ENCODE measurements around the gene USP11.

The USP11 gene

DNA sequence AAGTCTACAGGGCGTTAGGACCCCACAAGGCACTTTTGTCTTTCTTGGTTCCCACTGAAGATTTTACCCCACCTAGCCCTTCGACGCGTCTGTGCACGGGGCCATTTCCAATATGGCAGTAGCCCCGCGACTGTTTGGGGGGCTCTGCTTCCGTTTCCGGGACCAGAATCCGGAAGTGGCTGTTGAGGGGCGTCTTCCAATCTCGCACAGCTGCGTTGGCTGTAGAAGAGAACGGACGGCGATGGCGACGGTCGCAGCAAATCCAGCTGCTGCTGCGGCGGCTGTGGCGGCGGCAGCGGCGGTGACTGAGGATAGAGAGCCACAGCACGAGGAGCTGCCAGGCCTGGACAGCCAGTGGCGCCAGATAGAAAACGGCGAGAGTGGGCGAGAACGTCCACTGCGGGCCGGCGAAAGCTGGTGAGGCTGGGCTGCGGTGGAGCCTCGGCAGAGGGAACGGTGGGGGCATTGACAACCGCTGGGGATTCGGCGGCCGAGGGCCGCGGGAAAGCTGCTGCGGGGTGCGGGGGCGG, at the start of gene USP11:
TSS of gene USP11 (plus strand) at position 207 of the 530 bp plus-strand sequence. CDS start at position 242, 35 bp downstream.
- DNase-seq (ENCODE audit: low read depth), result no peak

DNA sequence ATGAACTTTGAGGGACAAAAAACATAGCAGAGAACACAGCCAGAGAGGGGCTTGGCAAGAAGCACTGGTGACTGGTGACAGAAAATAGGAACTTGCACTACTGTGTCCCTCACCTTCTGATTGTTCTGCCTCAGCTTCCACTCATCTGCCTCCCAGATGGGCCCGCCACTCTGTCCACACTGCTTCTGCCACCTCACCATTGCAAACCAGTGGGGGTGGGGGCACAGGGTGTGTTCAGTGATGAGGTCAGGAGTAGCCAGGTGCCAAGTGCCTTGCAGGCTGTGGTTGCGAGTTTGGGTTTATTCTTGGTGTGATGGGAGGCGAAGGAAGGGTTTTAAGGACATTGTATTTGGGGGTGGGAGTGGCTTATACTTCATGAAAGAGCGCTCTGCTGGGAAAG, 48.3 kb upstream of the USP11 start:
- no peak for DNase-seq (ENCODE audit: low read depth)

DNA sequence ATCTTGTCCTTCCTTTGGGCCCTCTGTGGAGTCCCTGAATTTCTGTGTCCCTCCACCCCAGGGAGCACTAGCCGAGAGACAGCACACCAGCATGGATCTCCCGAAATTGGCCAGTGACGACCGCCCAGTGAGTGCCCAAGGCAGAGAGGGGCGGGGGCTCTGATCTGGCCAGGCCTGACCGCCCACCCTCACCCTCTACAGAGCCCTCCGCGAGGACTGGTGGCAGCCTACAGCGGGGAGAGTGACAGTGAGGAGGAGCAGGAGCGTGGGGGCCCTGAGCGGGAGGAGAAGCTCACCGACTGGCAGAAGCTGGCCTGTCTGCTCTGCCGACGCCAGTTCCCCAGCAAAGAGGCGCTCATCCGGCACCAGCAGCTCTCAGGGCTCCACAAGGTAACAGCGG, 47.6 kb upstream of the USP11 start:
- no peak for DNase-seq (ENCODE audit: low read depth)

DNA sequence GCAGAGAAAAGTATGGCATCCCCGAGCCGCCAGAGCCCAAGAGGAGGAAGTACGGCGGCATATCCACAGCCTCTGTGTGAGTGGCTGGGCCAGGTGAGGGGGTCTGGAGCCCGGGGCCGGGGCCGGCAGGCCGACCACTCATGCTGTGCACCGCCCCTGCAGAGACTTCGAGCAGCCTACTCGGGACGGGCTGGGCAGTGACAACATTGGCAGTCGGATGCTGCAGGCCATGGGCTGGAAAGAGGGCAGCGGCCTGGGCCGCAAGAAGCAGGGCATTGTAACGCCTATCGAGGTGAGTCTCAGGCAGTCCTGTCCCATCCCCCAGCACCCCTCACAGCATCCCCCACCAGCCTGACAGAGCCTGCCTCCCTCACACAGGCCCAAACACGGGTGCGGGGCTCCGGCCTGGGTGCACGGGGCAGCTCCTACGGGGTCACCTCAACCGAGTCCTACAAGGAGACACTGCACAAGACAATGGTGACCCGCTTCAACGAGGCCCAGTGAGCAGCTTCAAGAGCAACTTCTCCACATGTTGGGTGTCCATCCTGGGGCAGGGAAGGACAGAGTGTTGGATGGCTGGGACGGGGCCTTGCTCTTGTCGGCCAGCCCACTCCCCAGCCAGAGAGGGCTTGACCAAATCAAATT, 46.6 kb upstream of the USP11 start:
- DNase-seq (ENCODE audit: low read depth), result no peak

DNA sequence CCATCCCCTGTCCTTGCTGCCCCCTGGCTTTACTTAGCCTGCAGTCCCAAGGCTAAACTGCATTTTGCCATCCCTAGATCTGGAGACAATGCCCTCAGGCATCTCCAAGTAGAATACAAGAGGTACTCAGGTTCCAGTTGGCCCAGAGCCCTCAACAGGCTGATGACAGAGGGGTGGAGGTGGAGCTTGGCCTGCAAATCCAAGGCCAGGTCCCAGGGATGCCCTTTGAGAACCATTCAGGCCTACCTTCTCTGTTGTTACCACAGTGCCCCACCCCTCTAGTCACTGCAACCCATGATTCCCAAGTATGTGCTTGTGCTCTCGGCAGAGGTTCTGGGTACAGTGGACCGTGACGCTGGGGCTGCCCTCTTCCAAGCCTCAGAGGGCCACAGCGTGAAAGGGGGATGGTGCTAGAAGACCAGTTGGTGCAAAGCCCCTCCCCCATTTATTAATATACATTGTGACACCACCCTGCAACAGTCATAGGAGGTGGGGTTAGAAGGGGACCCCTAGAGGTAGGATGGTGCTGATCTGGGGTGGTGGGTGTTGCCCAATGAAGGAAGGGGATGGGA, 45.6 kb upstream of the USP11 start:
- DNase-seq (ENCODE audit: low read depth), result no peak

DNA sequence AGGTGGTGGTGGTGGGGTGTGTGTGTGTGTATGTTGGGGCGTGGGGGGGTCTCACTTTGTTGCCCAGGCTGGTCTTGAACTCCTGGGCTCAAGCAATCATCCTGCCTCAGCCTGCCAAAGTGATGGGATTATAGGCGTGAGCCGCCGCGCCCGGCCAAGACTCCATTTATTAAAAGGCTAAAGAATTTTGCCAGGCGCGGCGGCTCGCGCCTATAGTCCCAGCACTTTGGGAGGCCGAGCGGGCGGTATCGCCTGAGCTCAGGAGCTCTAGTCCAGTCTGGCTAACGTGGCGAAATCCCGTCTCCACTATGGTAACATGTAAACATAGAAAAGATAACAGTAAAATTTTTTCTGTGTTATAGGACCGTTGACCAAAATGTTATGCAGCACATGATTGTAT, 42.9 kb upstream of the USP11 start:
- no peak for DNase-seq (ENCODE audit: low read depth)

DNA sequence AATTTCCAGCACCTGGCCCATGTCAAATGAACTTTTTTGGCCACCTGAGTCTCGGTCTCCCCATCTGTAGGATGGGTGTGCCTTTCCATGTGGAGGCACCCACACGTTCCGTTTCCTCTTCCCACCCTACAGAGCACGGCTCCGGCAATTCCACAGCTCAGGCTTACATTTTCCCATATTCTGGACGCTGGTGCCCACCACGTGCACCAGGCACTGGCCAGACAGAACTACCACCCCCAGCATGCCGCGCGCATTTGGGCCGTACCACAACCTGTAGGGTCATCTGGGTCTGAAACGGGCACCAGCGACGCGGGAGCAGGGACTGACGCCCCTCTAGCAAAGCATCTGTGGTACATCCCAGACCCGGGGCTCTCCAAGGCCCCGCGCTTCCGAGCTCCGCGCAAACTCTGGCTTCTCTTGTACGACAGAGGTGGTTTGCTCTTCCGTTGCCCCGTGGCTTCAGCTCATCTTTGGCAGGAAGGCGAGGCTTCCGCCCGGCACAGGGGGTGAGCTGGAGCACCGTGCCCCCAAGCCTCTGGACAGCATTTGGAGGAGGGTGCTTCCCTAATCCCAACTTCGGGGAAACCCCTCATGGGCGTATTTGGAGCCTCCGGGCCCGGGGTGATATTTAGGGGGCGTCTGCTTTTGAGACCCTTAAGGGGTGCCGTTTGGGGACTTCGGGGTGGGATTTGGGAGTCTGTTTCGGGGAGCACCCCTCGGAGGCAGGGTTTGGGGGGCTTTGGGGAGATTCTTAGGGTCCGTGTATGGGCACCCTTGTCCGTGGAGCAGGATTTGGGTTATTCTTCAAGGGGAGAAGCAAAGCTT, 42.2 kb upstream of the USP11 start:
- peak; percentile 57 for DNase-seq (ENCODE audit: low read depth)

DNA sequence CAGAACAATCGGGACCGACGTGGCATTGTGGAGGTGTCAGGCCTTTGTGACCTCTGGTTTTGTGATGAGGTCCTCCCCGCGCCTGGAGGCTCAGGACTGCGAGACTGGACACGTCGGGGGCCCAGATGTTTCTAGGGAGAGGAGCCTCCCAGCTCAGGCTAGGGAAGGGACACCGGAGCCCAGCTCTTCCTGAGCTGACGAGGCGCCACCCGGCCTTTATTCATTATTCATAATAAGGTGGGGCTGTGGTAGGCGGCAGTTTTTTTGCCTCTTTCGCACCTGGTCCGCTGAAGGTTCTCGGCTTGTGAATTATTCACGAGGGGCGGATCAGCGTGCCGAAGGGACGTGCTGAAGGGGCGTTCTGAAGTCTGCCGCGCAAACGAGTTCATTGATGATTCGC, 41.5 kb upstream of the USP11 start:
- DNase-seq (ENCODE audit: low read depth), result no peak

DNA sequence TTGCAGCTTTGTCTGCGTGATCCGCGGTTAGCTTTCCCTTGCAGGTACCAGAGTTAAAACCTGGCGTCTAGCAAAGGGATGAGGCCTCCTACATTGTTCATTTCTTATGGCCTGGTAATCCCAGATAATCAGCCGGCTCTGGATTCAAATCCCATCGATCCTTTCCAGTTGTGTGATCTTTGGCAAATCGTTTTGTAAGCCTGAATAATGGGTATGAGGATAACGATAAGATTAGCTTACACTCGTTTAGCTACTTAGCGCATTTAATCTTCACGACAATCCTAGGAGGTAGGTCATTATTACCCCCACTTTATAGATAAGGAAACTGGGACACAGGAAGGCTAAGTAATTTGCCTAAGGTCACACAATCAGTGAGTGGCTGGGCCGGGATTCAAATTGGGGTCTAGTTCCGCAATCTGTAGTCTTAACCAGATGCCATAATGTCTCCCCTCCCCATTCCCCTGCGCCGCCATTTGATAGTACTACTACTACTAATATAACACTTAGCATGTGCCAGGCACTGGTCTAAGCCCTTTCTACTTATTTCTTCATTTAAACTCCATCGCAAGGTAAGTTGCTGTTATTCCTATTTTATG, 40.9 kb upstream of the USP11 start:
- DNase-seq (ENCODE audit: low read depth), result no peak

DNA sequence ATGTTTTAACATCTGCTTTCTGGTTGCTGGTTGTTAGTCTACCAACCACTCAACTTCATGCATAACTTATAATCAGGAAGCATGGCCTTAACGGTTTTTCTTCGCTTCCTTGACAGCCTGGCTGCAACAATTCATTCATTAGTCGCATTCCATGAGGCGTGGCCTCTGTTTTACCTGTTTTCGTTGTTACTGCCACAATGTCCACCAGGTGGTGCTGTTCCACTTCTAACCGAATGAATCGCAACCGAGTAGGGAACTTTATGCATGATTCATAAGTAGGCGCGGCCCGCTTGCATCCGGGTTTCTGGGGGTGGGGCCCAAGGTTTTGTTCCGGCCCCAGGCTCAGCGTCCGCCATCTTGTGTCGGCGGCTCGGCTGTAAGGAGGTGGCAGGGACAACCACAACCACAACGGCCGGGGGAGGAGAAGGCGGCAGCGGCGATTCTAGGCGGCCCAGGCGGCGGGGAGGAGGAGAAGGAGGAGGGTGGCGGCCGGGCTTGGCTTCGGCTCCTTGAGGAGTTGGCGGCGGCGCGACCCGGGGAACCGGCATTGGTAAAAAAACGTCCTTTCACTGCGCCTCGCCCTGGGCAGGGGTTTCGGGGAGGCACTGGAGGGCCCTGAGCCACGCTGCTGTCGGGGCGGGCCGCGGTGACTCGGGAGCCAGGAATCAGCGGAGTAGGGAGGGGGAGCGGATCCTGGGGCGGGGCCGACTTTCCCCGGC, 39.2 kb upstream of the USP11 start, which contains the start of gene UBA1:
TSS of gene UBA1 (plus strand) at position 355 of the 719 bp plus-strand sequence. CDS start 4,974 bp downstream, outside the sequence.
- DNase-seq (ENCODE audit: low read depth), result peak; percentile 84

DNA sequence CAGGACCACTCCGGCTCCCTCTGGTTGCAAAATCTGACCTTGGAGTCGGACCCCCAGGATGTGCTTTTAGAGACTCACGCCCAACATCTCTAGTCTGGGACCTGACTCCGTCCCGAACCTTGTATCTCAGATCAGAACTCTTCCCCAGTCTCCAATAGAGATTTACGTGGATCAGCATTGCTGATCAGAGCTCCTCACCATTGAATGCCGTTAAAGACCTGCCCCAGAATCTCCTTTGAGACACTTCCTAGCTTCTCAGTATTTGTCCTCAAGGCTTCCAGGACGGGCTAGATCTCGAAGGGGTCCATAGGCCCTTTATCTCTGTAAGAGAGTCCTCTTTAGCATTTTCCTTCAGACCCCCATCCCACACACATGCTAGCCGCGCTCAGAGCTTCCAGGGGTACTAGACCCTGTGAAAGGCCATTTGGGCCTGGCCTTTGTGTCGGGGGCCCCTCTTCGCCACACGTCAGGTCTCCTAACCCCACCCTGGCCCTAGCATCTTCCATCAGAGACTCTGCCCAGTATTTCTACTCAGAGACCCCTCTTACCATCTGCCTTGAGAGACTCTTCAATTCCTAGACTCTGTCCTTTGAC, 38.5 kb upstream of the USP11 start:
- no peak for DNase-seq (ENCODE audit: low read depth)

DNA sequence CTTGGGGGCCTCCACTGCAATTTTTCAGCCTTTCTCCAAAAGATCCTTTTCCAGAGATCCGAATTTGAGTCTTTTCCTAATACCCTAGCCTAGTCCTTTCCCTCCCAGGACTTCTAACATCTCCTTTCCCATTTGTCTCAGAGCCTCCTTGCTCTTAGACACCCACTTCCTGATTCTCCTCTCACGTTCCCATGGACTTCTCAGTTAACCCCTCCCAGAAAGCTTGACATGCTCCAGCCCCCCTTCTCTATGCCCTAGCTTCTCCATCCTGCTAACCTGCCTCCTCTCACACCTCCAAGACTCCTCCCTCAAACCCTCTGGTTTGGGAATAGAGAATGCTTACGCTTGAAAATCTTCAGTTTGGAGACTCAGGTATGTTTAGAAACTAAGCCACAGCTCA, 36.7 kb upstream of the USP11 start:
- no peak for DNase-seq (ENCODE audit: low read depth)

DNA sequence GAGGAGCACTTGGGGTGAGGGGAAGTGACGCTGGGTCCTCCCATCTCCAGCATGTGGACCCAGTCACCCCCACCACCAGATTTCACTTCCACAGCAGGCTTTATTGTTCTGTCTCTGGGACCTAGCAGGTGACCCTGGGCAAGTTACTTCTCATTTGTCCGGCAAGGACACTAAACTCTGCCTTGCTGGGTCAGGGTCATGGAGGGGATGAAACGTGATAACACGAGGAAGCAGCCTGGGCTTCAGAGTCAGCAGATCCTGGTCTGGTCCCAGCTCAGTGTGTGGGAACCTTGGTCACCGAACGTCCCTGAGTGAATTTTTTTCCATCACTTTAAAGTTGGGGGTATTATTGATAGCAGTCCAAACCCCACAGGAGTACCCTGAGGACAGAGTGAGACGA, 35.3 kb upstream of the USP11 start:
- no peak for DNase-seq (ENCODE audit: low read depth)

DNA sequence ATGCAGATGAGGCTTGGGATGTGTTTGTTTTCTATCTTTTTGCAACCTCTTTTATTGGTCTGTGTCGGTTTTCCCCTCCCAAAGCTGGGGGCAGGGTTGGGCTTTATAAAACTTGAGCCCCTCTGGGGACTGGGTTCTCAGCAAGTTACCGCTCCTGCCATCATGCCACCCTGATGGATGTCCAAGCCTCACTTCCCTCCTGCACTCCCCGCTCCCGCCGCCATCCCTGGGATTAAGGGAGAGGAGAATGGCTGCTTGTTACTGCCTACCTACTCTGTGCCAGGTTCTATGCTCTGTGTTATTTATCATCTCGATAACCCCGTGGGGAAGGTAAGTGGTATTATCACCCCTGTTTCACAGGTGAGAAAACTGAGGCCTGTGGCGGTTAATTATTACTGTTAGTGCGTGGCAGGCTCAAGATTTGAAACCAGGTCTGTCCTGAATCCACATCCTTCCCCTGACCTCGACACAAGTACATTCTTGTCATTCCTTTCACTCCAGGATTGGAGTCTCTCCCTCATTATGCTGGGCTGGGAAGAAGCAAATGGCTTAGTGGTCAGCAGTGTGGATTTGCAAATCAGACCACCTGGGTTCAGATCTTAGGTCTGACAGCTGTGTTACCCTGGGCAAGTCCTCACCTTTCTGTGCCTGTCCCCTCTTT, 34.7 kb upstream of the USP11 start:
- DNase-seq (ENCODE audit: low read depth), result no peak

DNA sequence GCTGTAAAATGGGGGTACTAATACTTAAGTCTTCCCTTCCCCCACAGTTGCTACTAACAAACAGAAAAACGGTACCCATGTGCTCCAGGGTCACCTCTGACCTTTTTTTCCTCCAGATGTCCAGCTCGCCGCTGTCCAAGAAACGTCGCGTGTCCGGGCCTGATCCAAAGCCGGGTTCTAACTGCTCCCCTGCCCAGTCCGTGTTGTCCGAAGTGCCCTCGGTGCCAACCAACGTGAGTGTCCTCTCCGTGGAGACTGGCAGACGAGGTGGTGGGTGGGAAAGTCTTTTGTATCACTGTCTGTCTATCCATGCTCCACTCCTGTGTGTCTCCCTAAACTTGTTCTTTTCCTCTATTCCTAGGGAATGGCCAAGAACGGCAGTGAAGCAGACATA, 34.1 kb upstream of the USP11 start:
- no peak for DNase-seq (ENCODE audit: low read depth)

DNA sequence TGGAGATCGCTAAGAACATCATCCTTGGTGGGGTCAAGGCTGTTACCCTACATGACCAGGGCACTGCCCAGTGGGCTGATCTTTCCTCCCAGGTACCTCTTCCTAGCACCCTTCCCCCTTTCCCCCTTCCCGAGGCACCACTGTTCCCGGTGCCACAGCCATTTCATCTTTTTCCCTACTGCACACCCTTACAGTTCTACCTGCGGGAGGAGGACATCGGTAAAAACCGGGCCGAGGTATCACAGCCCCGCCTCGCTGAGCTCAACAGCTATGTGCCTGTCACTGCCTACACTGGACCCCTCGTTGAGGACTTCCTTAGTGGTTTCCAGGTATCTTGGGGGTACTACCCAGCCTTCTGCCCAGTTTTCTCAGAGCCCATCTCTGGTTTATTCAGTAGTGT, 33.5 kb upstream of the USP11 start:
- DNase-seq (ENCODE audit: low read depth), result no peak

DNA sequence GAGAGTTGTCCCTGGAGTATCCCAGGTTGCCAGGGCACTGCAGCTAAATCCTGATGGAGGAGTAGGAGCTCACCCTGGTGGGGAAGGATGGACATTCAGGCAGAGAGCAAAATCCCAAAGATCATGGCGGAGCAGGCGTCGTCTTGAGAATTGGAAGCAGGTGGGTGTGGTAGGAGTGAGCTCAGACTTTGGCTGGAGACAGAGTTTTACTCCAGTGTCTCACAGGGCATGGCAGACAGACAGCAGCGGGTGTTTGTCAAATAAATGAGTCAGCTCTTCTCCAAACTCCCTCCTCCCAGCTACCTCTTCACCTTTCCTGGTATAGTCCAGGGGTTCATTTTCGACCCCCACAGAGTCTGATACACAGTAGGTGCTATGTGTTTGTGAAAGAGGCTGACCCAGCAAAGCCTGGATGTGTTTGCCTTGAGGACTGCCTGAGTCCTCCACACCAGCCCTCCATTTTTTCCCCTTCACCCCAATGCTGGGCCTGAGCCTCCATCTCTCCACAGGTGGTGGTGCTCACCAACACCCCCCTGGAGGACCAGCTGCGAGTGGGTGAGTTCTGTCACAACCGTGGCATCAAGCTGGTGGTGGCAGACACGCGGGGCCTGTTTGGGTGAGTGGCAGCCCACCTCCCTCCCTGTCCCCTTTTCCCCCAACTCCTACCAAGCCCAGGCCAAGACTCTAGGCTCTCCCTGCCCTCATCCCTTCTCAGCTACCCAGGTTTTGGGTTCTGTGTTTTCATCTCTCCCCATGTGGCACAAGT, 32.2 kb upstream of the USP11 start:
- no peak for DNase-seq (ENCODE audit: low read depth)

DNA sequence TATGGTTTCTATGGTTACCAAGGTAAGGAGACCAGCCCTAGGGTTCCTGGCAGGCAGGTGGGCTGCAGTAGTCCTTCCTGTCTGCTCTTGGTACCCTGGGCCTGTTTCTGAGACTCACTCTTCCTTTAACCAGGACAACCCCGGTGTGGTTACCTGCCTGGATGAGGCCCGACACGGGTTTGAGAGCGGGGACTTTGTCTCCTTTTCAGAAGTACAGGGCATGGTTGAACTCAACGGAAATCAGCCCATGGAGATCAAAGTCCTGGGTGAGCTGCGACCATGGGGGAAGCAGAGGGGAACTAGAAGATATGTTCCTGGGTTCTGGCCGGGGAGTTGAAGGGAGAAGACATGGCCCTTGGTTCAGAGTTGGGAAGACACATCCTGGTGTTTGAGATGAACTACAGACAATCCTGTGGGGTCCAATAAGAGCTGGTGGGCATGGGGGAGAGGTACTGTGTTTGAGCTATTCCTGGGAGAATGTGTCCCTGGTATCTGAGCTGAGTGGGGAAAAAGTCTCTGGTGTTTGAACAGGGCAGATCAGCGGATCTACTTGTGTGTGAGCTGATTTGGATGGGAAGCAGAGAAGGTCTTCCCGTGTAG, 31.4 kb upstream of the USP11 start:
- DNase-seq (ENCODE audit: low read depth), result no peak

DNA sequence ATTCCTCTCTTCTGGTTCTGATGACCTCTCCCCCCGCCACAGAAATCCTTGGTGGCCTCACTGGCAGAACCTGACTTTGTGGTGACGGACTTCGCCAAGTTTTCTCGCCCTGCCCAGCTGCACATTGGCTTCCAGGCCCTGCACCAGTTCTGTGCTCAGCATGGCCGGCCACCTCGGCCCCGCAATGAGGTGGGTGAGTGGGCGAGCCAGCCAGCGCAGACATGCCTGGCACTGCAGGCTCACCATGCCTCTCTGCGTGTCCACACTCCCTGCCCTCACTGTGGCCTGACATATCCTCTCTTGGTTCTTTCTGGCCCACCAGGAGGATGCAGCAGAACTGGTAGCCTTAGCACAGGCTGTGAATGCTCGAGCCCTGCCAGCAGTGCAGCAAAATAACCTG, 30.5 kb upstream of the USP11 start:
- DNase-seq (ENCODE audit: low read depth), result no peak

DNA sequence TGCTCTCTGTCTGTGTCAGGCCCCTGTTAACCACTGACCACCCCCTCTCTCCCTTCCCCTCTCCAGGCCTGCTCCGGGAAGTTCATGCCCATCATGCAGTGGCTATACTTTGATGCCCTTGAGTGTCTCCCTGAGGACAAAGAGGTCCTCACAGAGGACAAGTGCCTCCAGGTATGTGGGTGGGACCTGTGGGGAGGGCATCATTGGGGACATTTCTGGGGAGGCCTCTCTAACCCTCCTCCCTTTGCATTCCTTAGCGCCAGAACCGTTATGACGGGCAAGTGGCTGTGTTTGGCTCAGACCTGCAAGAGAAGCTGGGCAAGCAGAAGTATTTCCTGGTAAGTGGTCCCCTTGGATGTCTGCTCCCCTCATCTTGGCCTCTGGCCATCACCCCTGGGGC, 29.9 kb upstream of the USP11 start:
- DNase-seq (ENCODE audit: low read depth), result no peak

Measured in stimulated activated CD8-positive, alpha-beta memory T cell treated with anti-CD3 and anti-CD28 coated beads, Interleukin-15, amount 100 ng/mL, for 1 hour (primary cell).